Colonic mucosa (tissue), 4 donors: Measurements from ENCODE around the gene OGT. TPM values are rescaled to one million over a fixed set of nuclear protein-coding genes. Genes with fewer than 3 reads are reported as not detected.

Experiments used
- DNase-seq: peaks from one replicate; pipeline ENCODE4 v3.0.0-alpha.2; 2020
- H3K27ac ChIP-seq: fragments of 200-600 bp; one replicate; pipeline ENCODE4 v1.8.0; 2021
- H3K27me3 ChIP-seq: fragments of 200-600 bp; one replicate; pipeline ENCODE4 v1.8.0; 2021
- H3K36me3 ChIP-seq: fragments of 200-600 bp; one replicate; pipeline ENCODE4 v1.8.0; 2021
- H3K4me1 ChIP-seq: fragments of 200-600 bp; one replicate; pipeline ENCODE4 v1.8.0; 2021; ENCODE audit warnings: mild to moderate bottlenecking
- H3K4me3 ChIP-seq: fragments of 200-600 bp; one replicate; pipeline ENCODE4 v1.8.0; 2021
- H3K9ac ChIP-seq, 2 donors: one replicate each; pipeline ENCODE4 v1.7.0; 2013; ENCODE audit warnings: control low read depth in 2 of 2, low read depth in 2 of 2, low read length in 2 of 2
- H3K9me3 ChIP-seq: fragments of 200-600 bp; one replicate; pipeline ENCODE4 v1.8.0; 2021
- intact Hi-C: fragments of 100-400 bp; cut with DNase I; formaldehyde crosslinking; loops from one replicate; pipeline ENCODE4 v1.14.1; 2022
- total RNA-seq, 2 donors: library from RNA; stranded (reverse); fragmentation: NEBNext Ultra II Directional in 1 of 2; extraction: Animal tissue kit (Norgen Biotek cat#: 25700) in 1 of 2; gene quantifications; one replicate each; pipeline ENCODE4 v1.2.1, GENCODE V29; 2021
- TF ChIP-seq, protein P1 (sequence below): fragments of 200-600 bp; IDR thresholded peaks from one replicate; pipeline ENCODE4 v1.8.0; 2022; ENCODE audit warnings: antibody characterized with exemption, mild to moderate bottlenecking
- donor health status: healthy.
- donor health status: DM: no; HTN: no; CAD: no.
- donor health status: DM: no; HTN: no; CAD: no.

OGT gene
- total RNA-seq, 2 donors from 2014 or later = 75.0 to 80.6 TPM

DNA sequence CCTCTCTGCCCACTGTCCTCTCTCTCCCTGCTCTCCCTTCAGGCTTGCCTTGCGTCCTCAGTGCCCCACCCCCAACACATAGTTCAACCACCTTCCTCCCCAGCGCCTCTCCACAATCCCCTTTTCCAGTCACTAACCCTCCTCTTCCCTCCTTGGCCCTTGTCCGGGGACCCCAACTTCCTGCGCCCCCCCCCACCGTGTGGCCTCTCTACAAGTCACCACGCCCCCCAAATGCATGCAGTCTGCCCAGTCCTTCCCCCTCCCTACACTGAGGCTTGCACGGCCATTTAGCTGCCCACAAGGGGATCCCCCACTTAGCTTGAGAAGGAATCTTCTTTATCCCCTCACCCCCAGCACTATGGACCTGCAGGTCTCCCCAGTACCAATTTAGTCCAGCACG lies 84.8 kb downstream of the OGT start:
- TF ChIP-seq, protein P1, sequence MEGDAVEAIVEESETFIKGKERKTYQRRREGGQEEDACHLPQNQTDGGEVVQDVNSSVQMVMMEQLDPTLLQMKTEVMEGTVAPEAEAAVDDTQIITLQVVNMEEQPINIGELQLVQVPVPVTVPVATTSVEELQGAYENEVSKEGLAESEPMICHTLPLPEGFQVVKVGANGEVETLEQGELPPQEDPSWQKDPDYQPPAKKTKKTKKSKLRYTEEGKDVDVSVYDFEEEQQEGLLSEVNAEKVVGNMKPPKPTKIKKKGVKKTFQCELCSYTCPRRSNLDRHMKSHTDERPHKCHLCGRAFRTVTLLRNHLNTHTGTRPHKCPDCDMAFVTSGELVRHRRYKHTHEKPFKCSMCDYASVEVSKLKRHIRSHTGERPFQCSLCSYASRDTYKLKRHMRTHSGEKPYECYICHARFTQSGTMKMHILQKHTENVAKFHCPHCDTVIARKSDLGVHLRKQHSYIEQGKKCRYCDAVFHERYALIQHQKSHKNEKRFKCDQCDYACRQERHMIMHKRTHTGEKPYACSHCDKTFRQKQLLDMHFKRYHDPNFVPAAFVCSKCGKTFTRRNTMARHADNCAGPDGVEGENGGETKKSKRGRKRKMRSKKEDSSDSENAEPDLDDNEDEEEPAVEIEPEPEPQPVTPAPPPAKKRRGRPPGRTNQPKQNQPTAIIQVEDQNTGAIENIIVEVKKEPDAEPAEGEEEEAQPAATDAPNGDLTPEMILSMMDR = no peak
- intact Hi-C loops = loop anchor here (5.0 kb wide), 1 partner anchor 35 kb away; no protein-coding TSS in a partner anchor
- peak overlapping the region; percentile 30 to 74 for H3K9ac ChIP-seq
- peaks cover 4% of the 10 kb centered on the region for H3K4me1 ChIP-seq
- DNase-seq = no peak
- H3K4me3 ChIP-seq = peak overlapping the region; percentile 3
- H3K36me3 ChIP-seq = no peaks in the 10 kb centered on the region
- H3K9me3 ChIP-seq = no peaks in the 10 kb centered on the region
- H3K27me3 ChIP-seq = no peaks in the 10 kb centered on the region
- peak overlapping the region; percentile 73 for H3K27ac ChIP-seq

GRCh38 chrX:71618303-71618721 lies 85.4 kb downstream of the OGT start, which contains the start of gene CXCR3:
CXCR3 (minus strand) TSS chrX:71618511; CDS start chrX:71618449, 62 bp downstream.
- peak within 1 kb of the TSS; percentile 73 for H3K27ac ChIP-seq
- H3K36me3 ChIP-seq = no peaks in the 10 kb centered on the region
- H3K9ac ChIP-seq = peak within 1 kb of the TSS; percentile 30 to 74
- no peak for DNase-seq
- no peaks in the 10 kb centered on the region for H3K27me3 ChIP-seq
- intact Hi-C loops = loop anchor here (5.0 kb wide), 1 partner anchor 34 kb away; no protein-coding TSS in a partner anchor
- TF ChIP-seq, protein P1 = no peak
- H3K9me3 ChIP-seq = no peaks in the 10 kb centered on the region
- H3K4me3 ChIP-seq = peak within 1 kb of the TSS; percentile 3
- peaks cover 4% of the 10 kb centered on the region for H3K4me1 ChIP-seq

DNA sequence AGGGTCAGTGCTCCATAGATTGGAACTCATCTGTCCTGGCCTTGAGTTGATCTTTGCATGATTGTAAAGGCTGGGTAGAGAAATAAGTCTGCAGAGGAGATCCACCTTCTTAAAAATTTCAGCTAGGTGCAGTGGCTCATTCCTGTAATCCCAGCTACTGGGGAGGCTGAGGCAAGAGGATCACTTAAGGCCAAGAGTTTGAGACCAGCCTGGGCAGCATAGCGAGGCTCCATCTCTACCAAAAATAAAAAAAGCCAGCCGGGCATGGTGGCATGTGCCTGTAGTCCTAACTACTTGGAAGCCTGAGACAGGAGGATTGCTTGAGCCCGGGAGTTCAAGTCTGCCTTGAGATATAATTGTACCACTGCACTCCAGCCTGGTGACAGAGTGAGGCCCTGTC lies 85.9 kb downstream of the OGT start:
- Histone ChIP-seq H3K4me3 (no peak overlapping the region), H3K27me3 (no peaks in the 10 kb centered on the region), H3K4me1 (peaks cover 4% of the 10 kb centered on the region), H3K27ac (peak overlapping the region; percentile 73), H3K9me3 (no peaks in the 10 kb centered on the region), H3K9ac (no peak overlapping the region), H3K36me3 (no peaks in the 10 kb centered on the region)
- TF ChIP-seq, protein P1 = no peak
- intact Hi-C loops = loop anchor here (5.0 kb wide), 1 partner anchor 34 kb away; no protein-coding TSS in a partner anchor
- no peak for DNase-seq

DNA sequence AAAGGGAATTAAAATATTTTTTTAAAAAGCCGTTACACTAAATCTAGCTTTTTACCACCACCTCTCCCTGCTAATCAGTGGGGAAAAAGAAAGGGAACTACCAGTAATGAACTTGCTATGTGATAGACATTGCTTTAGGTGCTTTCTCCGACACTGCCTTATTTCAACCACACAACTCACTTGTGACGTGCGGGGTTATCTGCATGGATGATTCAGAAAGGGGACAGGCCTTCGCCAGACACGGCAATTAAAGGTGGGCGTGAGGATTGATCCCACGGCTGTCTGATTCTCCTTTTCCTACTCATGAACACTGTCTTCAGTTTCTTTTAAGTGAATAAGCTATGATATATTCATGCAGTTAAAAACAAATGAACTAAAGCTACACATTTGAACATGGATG lies 86.3 kb downstream of the OGT start:
- intact Hi-C loops = loop anchor here (5.0 kb wide), 1 partner anchor 33 kb away; no protein-coding TSS in a partner anchor
- no peak for DNase-seq
- H3K4me1 ChIP-seq = peaks cover 4% of the 10 kb centered on the region

GRCh38 chrX:71619986-71620385 lies 87.1 kb downstream of the OGT start:
- H3K4me1 ChIP-seq = peaks cover 4% of the 10 kb centered on the region
- no peaks in the 10 kb centered on the region for H3K36me3 ChIP-seq
- no peak overlapping the region for H3K4me3 ChIP-seq
- no peak for DNase-seq
- TF ChIP-seq, protein P1 = no peak
- H3K9ac ChIP-seq = no peak overlapping the region
- no peak overlapping the region for H3K27ac ChIP-seq
- intact Hi-C loops = loop anchor here (5.0 kb wide), 1 partner anchor 32 kb away; no protein-coding TSS in a partner anchor
- no peaks in the 10 kb centered on the region for H3K27me3 ChIP-seq
- H3K9me3 ChIP-seq = no peaks in the 10 kb centered on the region

More for the DNA sequence above, 86.3 kb downstream of the OGT start:
- Histone ChIP-seq H3K36me3 (no peaks in the 10 kb centered on the region), H3K9ac (no peak overlapping the region), H3K9me3 (no peaks in the 10 kb centered on the region), H3K4me3 (no peak overlapping the region), H3K27me3 (no peaks in the 10 kb centered on the region), H3K27ac (no peak overlapping the region)
- TF ChIP-seq, protein P1 = no peak
